Measurements from ENCODE around the gene TPRN. TPM values are rescaled to one million over a fixed set of nuclear protein-coding genes. Genes with fewer than 3 reads are reported as not detected.

Gene TPRN
- total and polyA plus RNA-seq, 7 experiments from 2014 or later = 0.35 to 13.5 (median 7.4) TPM

DNA sequence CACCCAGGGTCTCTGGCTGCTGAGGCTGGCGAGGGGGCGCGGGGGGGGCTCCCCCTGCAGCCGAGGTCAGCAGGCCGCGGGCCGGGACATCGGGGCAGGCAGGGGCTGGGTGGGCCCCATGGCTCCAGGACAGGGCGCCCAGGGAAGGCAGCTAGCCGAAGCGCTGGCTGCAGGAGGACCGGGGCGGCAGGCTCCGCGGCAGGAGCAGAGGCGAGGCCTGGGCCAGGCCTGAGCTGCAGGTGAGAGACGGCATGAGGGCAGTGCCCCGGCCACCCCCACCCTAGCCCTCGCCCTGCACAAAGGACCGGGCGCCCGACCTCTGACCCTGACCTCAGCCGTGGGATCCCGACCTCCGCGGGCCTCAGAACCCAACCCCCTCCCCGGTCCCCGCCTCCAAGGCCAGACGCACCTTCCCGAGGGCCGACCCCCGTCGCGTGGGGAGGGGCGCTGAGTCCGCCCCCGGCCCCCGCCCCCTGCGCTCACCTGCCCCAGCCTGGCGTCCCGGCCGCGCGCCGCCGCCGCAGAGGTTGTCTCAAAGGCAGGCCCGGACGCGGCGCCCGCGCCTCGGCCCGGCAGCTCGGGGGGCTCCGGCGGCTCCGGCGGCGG, 21.1 kb upstream of the TPRN start:
- Histone ChIP-seq H3K27me3 (ENCODE audit: control insufficient read depth in 2 of 2, insufficient read depth in 2 of 2, low read length in 2 of 2) (no peaks in the 10 kb centered on the region), H3K9me3 (ENCODE audit: control insufficient read depth in 2 of 3, low read length in 3 of 3) (no peaks in the 10 kb centered on the region), H3K4me1 (ENCODE audit: control insufficient read depth in 2 of 2, insufficient read depth in 2 of 2, low read length in 2 of 2) (peaks cover 5% of the 10 kb centered on the region in 2 donors), H3K36me3 (ENCODE audit: control insufficient read depth in 2 of 3, insufficient read depth in 3 of 3, low read length in 3 of 3) (peaks cover 0 to under 1% (median 0%) of the 10 kb centered on the region in 3 experiments), H3K4me3 (ENCODE audit: low read length) (no peak overlapping the region), H3K27ac (ENCODE audit: low read depth, low read length) (no peak overlapping the region)
- CTCF ChIA-PET = interaction anchor here (1.2 kb wide), 1 partner anchor 21 kb away, joined by 3 read pairs; the partner anchor contains the start of gene TPRN
- POLR2A ChIA-PET = interaction anchor here (0.9 to 4.9 kb wide), 4 partner anchors 16 to 135 kb away, joined by 3 to 42 read pairs (median 10); partner anchors contain the start of genes MAN1B1, NDOR1, TMEM203 and TUBB4B
- DNase-seq (no peak), ATAC-seq (no peak)
- H3K27ac Mint-ChIP-seq = no peak overlapping the region
- no peaks in the 10 kb centered on the region for H3K27me3 Mint-ChIP-seq
- intact Hi-C loops (cut with micrococcal nuclease) = loop anchor here in 1 of 2 donors (5.0 to 10.0 kb wide), 2 partner anchors 277 to 674 kb away; partner anchors contain the start of genes C8G, FBXW5 and NOTCH1
- peaks cover 0 to 11% (median 3%) of the 10 kb centered on the region in 7 donors for H3K4me1 Mint-ChIP-seq
- no peaks in the 10 kb centered on the region for H3K36me3 Mint-ChIP-seq
- H3K9me3 Mint-ChIP-seq = no peaks in the 10 kb centered on the region
- peak overlapping the region in 2 of 10 donors; percentile 23 to 41 for H3K4me3 Mint-ChIP-seq

DNA sequence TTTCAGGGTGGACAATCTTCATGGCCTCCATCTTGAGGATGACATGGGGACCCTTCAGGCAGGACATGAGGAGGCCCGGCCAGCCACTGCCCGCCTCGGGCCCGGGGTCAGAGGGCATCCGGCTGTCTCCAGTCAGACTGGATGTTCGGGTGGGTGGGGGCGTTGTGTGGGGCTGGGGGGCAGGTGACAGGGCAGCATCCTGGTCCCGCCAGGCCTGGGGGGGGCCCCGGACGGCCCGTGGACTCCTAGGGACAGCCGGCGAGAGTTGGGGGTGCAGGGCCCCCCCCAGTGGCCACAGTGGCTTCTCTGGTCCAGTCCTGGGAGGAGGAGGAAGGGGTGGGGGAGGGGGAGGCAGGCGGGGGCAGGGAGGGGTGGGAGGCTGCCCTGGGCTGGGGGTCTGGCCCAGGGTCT, 20.6 kb upstream of the TPRN start:
- H3K4me1 Mint-ChIP-seq = peaks cover 0 to 11% (median 2%) of the 10 kb centered on the region in 7 donors
- POLR2A ChIA-PET = interaction anchor here (0.9 to 4.9 kb wide), 2 partner anchors 15 to 20 kb away, joined by 3 to 42 read pairs; partner anchors contain the start of genes NDOR1, TMEM203 and TUBB4B
- Histone ChIP-seq H3K4me1 (ENCODE audit: control insufficient read depth in 2 of 2, insufficient read depth in 2 of 2, low read length in 2 of 2) (peaks cover 5% of the 10 kb centered on the region in 2 donors), H3K9me3 (ENCODE audit: control insufficient read depth in 2 of 3, low read length in 3 of 3) (no peaks in the 10 kb centered on the region), H3K27ac (ENCODE audit: low read depth, low read length) (no peak overlapping the region), H3K27me3 (ENCODE audit: control insufficient read depth in 2 of 2, insufficient read depth in 2 of 2, low read length in 2 of 2) (no peaks in the 10 kb centered on the region), H3K4me3 (ENCODE audit: low read length) (no peak overlapping the region), H3K36me3 (ENCODE audit: control insufficient read depth in 2 of 3, insufficient read depth in 3 of 3, low read length in 3 of 3) (peaks cover 0 to 6% (median 0%) of the 10 kb centered on the region in 3 experiments)
- H3K27ac Mint-ChIP-seq = no peak overlapping the region
- H3K36me3 Mint-ChIP-seq = no peaks in the 10 kb centered on the region
- intact Hi-C loops (cut with micrococcal nuclease) = loop anchor here in 1 of 2 donors (5.0 to 10.0 kb wide), 2 partner anchors 276 to 674 kb away; partner anchors contain the start of genes C8G, FBXW5 and NOTCH1
- H3K4me3 Mint-ChIP-seq = peak overlapping the region in 4 of 10 donors; percentile 38 to 66 (median 48)
- DNase-seq = no peak
- ATAC-seq = no peak
- CTCF ChIA-PET = interaction anchor here (0.6 kb wide), 1 partner anchor 196 kb away, joined by 3 read pairs; no protein-coding TSS in a partner anchor
- no peaks in the 10 kb centered on the region for H3K27me3 Mint-ChIP-seq
- no peaks in the 10 kb centered on the region for H3K9me3 Mint-ChIP-seq

DNA sequence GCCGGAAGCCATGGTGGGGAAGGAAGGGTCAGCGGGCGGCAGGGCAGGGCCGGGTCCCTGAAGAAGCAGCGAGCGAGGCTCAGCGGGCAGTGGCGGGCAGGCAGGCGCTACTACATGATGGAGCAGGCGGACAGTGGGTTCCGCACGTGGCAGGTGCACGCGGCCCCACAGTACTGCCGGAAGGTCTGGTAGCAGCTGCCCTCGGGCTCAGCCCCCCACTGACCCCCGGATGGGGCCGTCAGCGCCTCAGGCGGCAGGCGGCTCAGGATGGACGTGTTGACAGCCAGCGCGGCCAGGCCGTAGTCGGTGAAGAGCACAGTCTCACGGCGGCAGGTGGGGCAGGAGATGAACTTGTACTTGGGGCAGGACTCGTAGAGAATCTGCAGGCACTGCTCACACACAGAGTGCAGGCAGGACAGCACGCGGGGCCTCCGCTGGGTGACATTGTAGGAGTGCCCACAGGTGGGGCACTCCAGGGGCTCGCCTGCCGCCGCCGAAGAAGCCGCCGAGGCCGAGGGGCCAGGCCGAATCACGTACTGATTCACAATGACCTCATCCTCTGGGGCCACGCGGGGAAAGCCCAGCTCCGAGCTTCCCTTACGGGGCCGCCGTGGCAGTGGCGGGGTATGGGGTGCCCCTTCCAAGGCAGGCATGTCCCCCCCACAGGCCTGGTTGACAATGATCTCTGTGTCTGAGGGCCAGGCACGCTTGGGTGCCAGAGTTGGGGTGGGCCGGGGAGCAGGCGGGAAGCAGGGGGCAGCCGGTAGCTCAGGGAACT, 20.0 kb upstream of the TPRN start:
- no peaks in the 10 kb centered on the region for H3K9me3 ChIP-seq (ENCODE audit: control insufficient read depth in 2 of 3, low read length in 3 of 3)
- peak overlapping the region in 1 of 9 donors; percentile 62 for H3K27ac Mint-ChIP-seq
- ChIA-PET CTCF (interaction anchor here (0.6 kb wide), 1 partner anchor 196 kb away, joined by 3 read pairs; no protein-coding TSS in a partner anchor), POLR2A (interaction anchor here (1.2 to 4.9 kb wide), 3 partner anchors 15 to 32 kb away, joined by 3 to 42 read pairs (median 6); partner anchors contain the start of genes NDOR1 and TMEM203)
- H3K4me1 ChIP-seq (ENCODE audit: control insufficient read depth in 2 of 2, insufficient read depth in 2 of 2, low read length in 2 of 2) = peaks cover 5% of the 10 kb centered on the region in 2 donors
- intact Hi-C loops (cut with micrococcal nuclease) = loop anchor here in 1 of 2 donors (5.0 to 10.0 kb wide), 2 partner anchors 276 to 673 kb away; partner anchors contain the start of genes C8G, FBXW5 and NOTCH1
- H3K27me3 Mint-ChIP-seq = no peaks in the 10 kb centered on the region
- H3K36me3 Mint-ChIP-seq = no peaks in the 10 kb centered on the region
- H3K4me1 Mint-ChIP-seq = peaks cover 0 to 11% (median 2%) of the 10 kb centered on the region in 7 donors
- H3K36me3 ChIP-seq (ENCODE audit: control insufficient read depth in 2 of 3, insufficient read depth in 3 of 3, low read length in 3 of 3) = peaks cover 0 to 12% (median 0%) of the 10 kb centered on the region in 3 experiments
- H3K4me3 ChIP-seq (ENCODE audit: low read length) = no peak overlapping the region
- H3K27ac ChIP-seq (ENCODE audit: low read depth, low read length) = no peak overlapping the region
- no peaks in the 10 kb centered on the region for H3K27me3 ChIP-seq (ENCODE audit: control insufficient read depth in 2 of 2, insufficient read depth in 2 of 2, low read length in 2 of 2)
- DNase-seq (no peak), ATAC-seq (no peak)
- H3K9me3 Mint-ChIP-seq = no peaks in the 10 kb centered on the region
- H3K4me3 Mint-ChIP-seq = peak overlapping the region in 5 of 10 donors; percentile 20 to 66 (median 41)

DNA sequence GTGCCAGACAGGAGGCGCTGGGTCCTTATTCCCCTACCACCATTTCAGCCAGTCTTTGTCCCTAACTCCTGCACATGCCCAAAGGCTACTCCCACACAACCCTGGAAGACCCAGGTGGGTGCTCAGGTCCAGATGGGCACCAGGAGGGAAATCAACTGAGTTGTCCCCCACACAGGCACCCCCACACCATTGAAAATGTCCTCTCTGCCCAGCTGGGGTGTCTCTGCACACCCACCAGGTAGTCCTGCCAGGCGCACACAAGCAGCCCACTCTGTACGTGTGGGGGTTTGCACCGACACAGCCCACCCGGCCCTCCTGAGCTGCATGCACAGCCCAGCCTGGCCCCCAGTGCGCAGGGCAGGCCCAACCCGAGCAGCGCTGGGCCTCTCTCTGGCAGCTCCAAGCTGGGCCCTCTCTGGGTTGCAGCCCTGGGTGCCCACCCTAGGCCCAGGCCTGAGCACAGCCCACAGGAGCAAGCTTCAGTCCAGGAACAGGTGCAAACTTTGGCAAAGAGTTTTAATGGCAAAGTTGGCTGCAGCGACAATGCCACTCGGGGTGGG, 19.3 kb upstream of the TPRN start:
- Histone ChIP-seq H3K36me3 (ENCODE audit: control insufficient read depth in 2 of 3, insufficient read depth in 3 of 3, low read length in 3 of 3) (peaks cover 0 to 18% (median 0%) of the 10 kb centered on the region in 3 experiments), H3K27me3 (ENCODE audit: control insufficient read depth in 2 of 2, insufficient read depth in 2 of 2, low read length in 2 of 2) (no peaks in the 10 kb centered on the region), H3K27ac (ENCODE audit: low read depth, low read length) (no peak overlapping the region), H3K4me1 (ENCODE audit: control insufficient read depth in 2 of 2, insufficient read depth in 2 of 2, low read length in 2 of 2) (peaks cover 5% of the 10 kb centered on the region in 2 donors), H3K9me3 (ENCODE audit: control insufficient read depth in 2 of 3, low read length in 3 of 3) (no peaks in the 10 kb centered on the region), H3K4me3 (ENCODE audit: low read length) (no peak overlapping the region)
- CTCF ChIA-PET = no interaction called here
- DNase-seq (no peak), ATAC-seq (no peak)
- Mint-ChIP-seq H3K9me3 (no peaks in the 10 kb centered on the region), H3K27ac (peak overlapping the region in 1 of 9 donors; percentile 62), H3K36me3 (no peaks in the 10 kb centered on the region), H3K27me3 (no peaks in the 10 kb centered on the region), H3K4me1 (peaks cover 0 to 8% (median 2%) of the 10 kb centered on the region in 7 donors), H3K4me3 (peak overlapping the region in 4 of 10 donors; percentile 18 to 25 (median 20))
- POLR2A ChIA-PET = interaction anchor here (1.2 to 1.3 kb wide), 2 partner anchors 15 to 31 kb away, joined by 3 to 6 read pairs; partner anchors contain the start of genes NDOR1 and TMEM203
- intact Hi-C loops (cut with micrococcal nuclease) = loop anchor here in 1 of 2 donors (5.0 to 10.0 kb wide), 2 partner anchors 275 to 673 kb away; partner anchors contain the start of genes C8G, FBXW5 and NOTCH1

DNA sequence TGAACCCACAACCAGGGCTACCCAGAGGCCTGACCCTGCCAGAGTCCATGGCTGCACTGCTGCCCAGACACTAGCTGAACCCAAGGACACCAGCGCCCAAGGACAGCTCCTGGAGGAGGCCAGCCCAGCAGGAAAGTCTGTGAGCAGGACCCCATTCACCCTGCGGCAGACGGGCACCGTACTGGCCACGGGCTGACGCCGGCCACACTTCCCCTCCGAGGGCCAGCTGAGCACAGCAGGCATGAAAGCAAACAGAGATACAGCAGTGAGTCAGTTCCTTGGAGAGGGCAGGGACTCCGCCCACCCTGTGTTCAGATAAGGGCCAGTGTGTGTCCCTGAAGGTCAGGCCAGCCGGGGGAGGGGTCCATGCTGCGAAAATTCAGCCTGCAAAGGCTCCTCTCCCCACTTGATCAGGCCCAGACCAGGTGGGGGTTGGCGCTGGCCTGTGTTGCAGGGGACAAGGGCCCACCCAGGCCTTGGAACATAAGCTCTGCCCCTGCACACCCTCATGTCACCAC, 18.3 kb upstream of the TPRN start:
- H3K27me3 Mint-ChIP-seq = no peaks in the 10 kb centered on the region
- ChIA-PET POLR2A (interaction anchor here (1.3 kb wide), 1 partner anchor 24 kb away, joined by 3 read pairs; no protein-coding TSS in a partner anchor), CTCF (interaction anchor here (0.9 kb wide), 1 partner anchor 18 kb away, joined by 6 read pairs; no protein-coding TSS in a partner anchor)
- Histone ChIP-seq H3K36me3 (ENCODE audit: control insufficient read depth in 2 of 3, insufficient read depth in 3 of 3, low read length in 3 of 3) (peaks cover 0 to 28% (median 0%) of the 10 kb centered on the region in 3 experiments), H3K4me1 (ENCODE audit: control insufficient read depth in 2 of 2, insufficient read depth in 2 of 2, low read length in 2 of 2) (peaks cover 1 to 5% of the 10 kb centered on the region in 2 donors), H3K4me3 (ENCODE audit: low read length) (no peak overlapping the region), H3K27ac (ENCODE audit: low read depth, low read length) (no peak overlapping the region), H3K27me3 (ENCODE audit: control insufficient read depth in 2 of 2, insufficient read depth in 2 of 2, low read length in 2 of 2) (no peaks in the 10 kb centered on the region), H3K9me3 (ENCODE audit: control insufficient read depth in 2 of 3, low read length in 3 of 3) (no peaks in the 10 kb centered on the region)
- no peak overlapping the region for H3K27ac Mint-ChIP-seq
- intact Hi-C loops (cut with micrococcal nuclease) = no loop called here
- no peak overlapping the region for H3K4me3 Mint-ChIP-seq
- no peak for DNase-seq
- no peak for ATAC-seq
- no peaks in the 10 kb centered on the region for H3K9me3 Mint-ChIP-seq
- H3K36me3 Mint-ChIP-seq = no peaks in the 10 kb centered on the region
- peaks cover 0 to 5% (median 0%) of the 10 kb centered on the region in 7 donors for H3K4me1 Mint-ChIP-seq

Data from naive thymus-derived CD4-positive, alpha-beta T cell (primary cell).